ENCODE measurements around the gene PDYN. TPM values are rescaled to one million over a fixed set of nuclear protein-coding genes. Genes with fewer than 3 reads are reported as not detected.

The PDYN gene
- polyA plus RNA-seq, 1 experiment, result not detected

- H3K4me3 ChIP-seq (ENCODE audit: low read depth, low read length), result no peak overlapping the region
- POLR2A ChIA-PET, result no interaction called here
- peaks cover 25% of the 10 kb centered on the region for H3K27me3 ChIP-seq (ENCODE audit: control insufficient read depth, insufficient read depth, low read length)
- H3K27ac ChIP-seq (ENCODE audit: low read depth, low read length), result no peak overlapping the region
- H3K9me3 ChIP-seq (ENCODE audit: control insufficient read depth, insufficient read depth, low read length), result no peaks in the 10 kb centered on the region
- DNase-seq (ENCODE audit: low read depth, low spot score), result no peak
- no peak for TF ChIP-seq CTCF (IDR thresholded peaks at IDR 0.05; ENCODE audit: low read depth, low read length)
- CTCF ChIA-PET, result interaction anchor here (1.0 kb wide), 1 partner anchor 9 kb away, joined by 3 read pairs; no protein-coding TSS in a partner anchor
These were observed 20.0 kb downstream of the PDYN start for GRCh38 chr20:1973601-1974440.

DNA sequence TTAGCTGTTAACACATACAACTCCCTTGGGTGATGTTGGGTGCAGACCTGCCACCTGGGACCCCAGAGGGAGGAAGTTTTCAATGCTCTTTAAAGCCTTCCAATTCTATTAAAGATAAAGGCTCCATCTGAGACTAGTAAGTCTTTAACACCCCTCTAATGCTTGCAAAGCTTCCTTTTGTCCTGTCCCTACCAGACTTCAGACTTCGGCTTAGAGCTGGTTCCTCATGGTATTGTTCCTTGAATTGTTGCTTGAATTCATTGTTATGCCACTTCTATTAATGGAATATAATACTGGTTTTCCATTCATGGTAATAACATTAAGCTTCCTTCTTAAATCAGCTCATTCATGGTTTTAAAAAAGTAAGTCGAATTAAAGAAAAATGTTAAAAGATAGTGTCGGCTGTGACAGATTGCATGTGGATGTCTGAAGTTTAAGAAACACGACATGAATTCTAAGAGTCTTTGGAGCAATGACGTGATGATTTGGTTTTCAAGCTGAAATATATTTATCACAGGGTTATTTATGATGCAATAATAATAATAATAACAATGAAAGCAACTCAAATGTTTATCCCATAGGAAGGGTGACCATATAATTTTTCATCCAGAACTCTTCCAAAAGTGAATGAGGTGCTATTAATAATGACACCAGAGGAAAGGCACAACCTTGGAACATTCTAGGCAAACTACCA is 21.8 kb downstream of the PDYN start:
- POLR2A ChIA-PET, result no interaction called here
- TF ChIP-seq CTCF (IDR thresholded peaks at IDR 0.05; ENCODE audit: low read depth, low read length), result no peak
- Histone ChIP-seq H3K4me3 (ENCODE audit: low read depth, low read length) (no peak overlapping the region), H3K27me3 (ENCODE audit: control insufficient read depth, insufficient read depth, low read length) (peaks cover 34% of the 10 kb centered on the region), H3K9me3 (ENCODE audit: control insufficient read depth, insufficient read depth, low read length) (no peaks in the 10 kb centered on the region), H3K27ac (ENCODE audit: low read depth, low read length) (no peak overlapping the region)
- CTCF ChIA-PET, result interaction anchor here (0.7 to 1.2 kb wide), 5 partner anchors 10 to 293 kb away, joined by 3 read pairs; no protein-coding TSS in a partner anchor
- DNase-seq (ENCODE audit: low read depth, low spot score), result no peak

GRCh38 chr20:1968964-1969363 is 24.9 kb downstream of the PDYN start:
- Histone ChIP-seq H3K27me3 (ENCODE audit: control insufficient read depth, insufficient read depth, low read length) (peaks cover 38% of the 10 kb centered on the region), H3K9me3 (ENCODE audit: control insufficient read depth, insufficient read depth, low read length) (no peaks in the 10 kb centered on the region), H3K4me3 (ENCODE audit: low read depth, low read length) (no peak overlapping the region), H3K27ac (ENCODE audit: low read depth, low read length) (no peak overlapping the region)
- no peak for DNase-seq (ENCODE audit: low read depth, low spot score)
- no peak for TF ChIP-seq CTCF (IDR thresholded peaks at IDR 0.05; ENCODE audit: low read depth, low read length)
- CTCF ChIA-PET, result no interaction called here
- POLR2A ChIA-PET, result no interaction called here

- Histone ChIP-seq H3K4me3 (ENCODE audit: low read depth, low read length) (no peak overlapping the region), H3K27me3 (ENCODE audit: control insufficient read depth, insufficient read depth, low read length) (peaks cover 38% of the 10 kb centered on the region), H3K27ac (ENCODE audit: low read depth, low read length) (no peak overlapping the region), H3K9me3 (ENCODE audit: control insufficient read depth, insufficient read depth, low read length) (no peaks in the 10 kb centered on the region)
- POLR2A ChIA-PET, result interaction anchor here (0.6 kb wide), 1 partner anchor 405 kb away, joined by 5 read pairs; no protein-coding TSS in a partner anchor
- CTCF ChIA-PET, result interaction anchor here (0.6 to 3.1 kb wide), 28 partner anchors 8 to 825 kb away, joined by 3 to 54 read pairs (median 4); no protein-coding TSS in a partner anchor
- peak; percentile 16 for DNase-seq (ENCODE audit: low read depth, low spot score)
- TF ChIP-seq CTCF (IDR thresholded peaks at IDR 0.05; ENCODE audit: low read depth, low read length), result peak; percentile 85
These were observed 28.1 kb downstream of the PDYN start for GRCh38 chr20:1965520-1966351.
